Posterior vena cava (tissue), 2 donors: ENCODE results near the gene ZNF518B. TPM values are rescaled to one million over a fixed set of nuclear protein-coding genes. Genes with fewer than 3 reads are reported as not detected.

Experiments used
- DNase-seq: peaks from one replicate; pipeline ENCODE4 v3.0.0-alpha.2; 2020; ENCODE audit warnings: low spot score
- intact Hi-C, 2 donors: fragments of 100-400 bp; cut with DNase I; formaldehyde crosslinking; loops; one replicate each; pipeline versions ENCODE4 v1.14.1 to v1.14.2; 2022 to 2023
- long read RNA-seq, 2 donors: library from polyadenylated mRNA; unstranded; transcript quantifications; one replicate each; pipeline ENCODE4 v2.0.0, GENCODE V29; 2020 to 2021
- total RNA-seq, 2 donors: library from RNA; stranded (reverse); fragmentation: NEBNext Ultra II Directional; extraction: Animal tissue kit (Norgen Biotek cat#: 25700); gene quantifications; one replicate each; pipeline ENCODE4 v1.2.1, GENCODE V29; 2021
- donor health status: DM: yes; HTN: yes; CAD: no.
- donor health status: DM: yes; HTN: yes; CAD: no.

ZNF518B gene
- 10 to 100 TPM; 17.8 to 24.6 TPM for total RNA-seq
- long read RNA-seq, donor 1, full-length matches to known transcripts = 7 of 10 reads
- long read RNA-seq, donor 1, partial matches to known transcripts = 0 of 10 reads
- long read RNA-seq, donor 1, other reads (novel, unspliced or antisense) = 3 of 10 reads
- long read RNA-seq, donor 2, full-length matches to known transcripts = 4 of 6 reads
- long read RNA-seq, donor 2, partial matches to known transcripts = 0 of 6 reads
- long read RNA-seq, donor 2, other reads (novel, unspliced or antisense) = 2 of 6 reads

- DNase-seq = peak; percentile 91
- intact Hi-C loops = no loop called here
These were observed at the start of gene ZNF518B for GRCh38 chr4:10457255-10457801. TSS of gene ZNF518B (minus strand) at chr4:10457426. CDS start at chr4:10446328, 11,098 bp downstream.

GRCh38 chr4:10506077-10506476 lies 48.9 kb upstream of the ZNF518B start:
- intact Hi-C loops = no loop called here
- DNase-seq = no peak

DNA sequence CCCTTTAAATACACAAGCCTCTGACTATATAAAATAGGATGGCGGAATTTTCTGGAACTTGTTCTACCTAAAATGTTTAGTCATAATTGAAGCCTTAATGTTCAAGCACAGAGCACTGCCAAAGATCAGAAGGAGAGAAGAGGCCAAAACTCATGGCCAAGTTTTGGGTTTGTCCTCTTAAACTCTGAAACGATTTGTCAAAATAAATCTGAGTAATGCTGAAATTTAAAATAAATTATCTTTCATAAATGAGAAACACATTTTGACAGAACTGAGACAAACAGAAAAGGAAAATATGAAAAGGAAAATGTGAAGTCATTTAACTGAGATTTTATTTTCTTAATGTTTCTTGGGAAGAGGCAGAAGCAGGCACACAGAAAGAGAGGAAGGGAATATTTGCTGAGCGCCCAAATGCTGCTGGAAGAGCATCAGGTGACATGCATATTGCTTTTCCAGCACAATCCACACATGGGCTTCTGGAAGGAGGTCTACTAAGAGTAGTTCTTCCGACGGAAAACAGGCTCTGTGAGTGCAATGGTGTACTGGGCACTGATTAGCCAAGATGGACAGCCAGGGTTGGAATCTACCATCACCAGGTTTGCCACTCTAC lies 47.4 kb upstream of the ZNF518B start:
- DNase-seq = no peak
- intact Hi-C loops = no loop called here

DNA sequence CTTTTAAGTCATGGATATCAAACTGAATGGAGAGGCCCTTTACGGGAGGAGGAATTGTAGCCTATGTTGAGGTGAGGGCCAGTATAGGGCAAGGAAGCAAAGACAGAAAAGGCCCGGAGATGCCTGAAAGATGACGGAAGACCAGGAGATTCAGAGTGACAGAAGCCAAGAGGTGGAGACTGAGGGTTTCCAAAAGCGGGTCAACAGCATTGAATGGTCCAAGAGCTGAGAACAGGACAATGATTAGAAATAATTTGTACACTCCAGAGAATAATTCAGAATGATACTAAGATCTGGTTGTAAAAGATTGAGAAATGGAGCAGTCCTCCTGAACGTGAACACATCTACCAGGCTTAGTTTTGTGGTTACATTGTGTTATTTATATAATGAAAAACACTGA lies 45.5 kb upstream of the ZNF518B start:
- DNase-seq = no peak
- intact Hi-C loops = no loop called here

DNA sequence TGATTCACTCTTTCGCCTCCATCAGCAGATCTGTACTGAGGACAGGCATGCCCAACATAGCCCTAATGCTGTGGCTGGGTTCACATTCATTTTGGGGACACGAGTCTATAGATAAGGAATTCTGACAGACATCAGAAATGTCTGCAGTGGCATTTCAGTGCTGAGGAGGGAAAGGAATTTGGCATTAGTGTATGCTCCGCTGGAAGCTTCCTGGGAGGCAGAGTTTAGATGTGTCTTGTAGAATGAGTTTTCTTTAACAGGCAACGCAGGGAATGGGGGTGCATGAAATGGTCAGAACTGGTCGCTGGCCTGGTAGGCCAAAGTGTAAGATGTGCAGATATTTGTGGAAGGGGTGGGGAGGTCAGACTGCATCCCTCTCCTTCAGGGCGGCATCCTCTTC lies 43.5 kb upstream of the ZNF518B start:
- intact Hi-C loops = no loop called here
- no peak for DNase-seq

- no peak for DNase-seq
- intact Hi-C loops = no loop called here
These were observed 39.0 kb upstream of the ZNF518B start for GRCh38 chr4:10496200-10496599.

GRCh38 chr4:10495651-10496050 lies 38.4 kb upstream of the ZNF518B start:
- no peak for DNase-seq
- intact Hi-C loops = no loop called here

DNA sequence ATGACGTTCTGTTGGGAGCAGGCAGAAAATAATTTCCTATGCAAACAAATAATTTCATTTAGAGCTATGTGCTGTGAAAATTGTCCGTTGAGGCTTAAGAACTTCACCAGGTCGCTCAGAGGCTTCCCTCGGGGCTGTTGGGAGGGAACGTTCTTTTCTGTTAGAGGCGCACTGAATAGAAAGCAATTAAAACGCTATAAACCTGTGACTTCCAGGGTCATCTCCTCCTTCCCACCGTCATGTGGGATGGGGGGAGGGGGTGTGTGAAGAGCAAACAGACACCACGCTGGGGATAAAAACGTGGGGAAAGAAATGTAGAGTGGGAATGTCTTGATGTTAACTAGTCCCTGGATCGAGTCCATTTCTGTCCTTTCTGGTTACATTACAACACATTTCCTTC lies 35.2 kb upstream of the ZNF518B start:
- DNase-seq = no peak
- intact Hi-C loops = no loop called here

DNA sequence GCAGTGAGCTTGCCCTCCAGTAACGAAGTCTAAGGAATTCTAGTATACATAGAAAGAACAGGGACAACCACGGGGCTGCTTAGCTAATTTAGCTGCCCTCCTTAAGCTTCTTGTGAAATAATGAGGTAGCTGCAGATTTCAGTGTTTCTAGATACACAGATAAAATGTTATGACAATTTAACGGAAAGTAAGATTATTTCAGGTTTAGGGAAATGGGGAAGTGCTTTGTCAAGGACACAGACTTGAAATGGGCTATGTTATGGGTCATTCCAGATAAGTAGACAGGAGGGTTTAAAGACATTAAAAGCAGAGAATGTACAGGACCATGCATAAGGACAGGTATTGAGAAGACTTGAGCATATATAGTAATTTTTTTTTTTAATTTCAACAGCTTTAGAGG lies 34.2 kb upstream of the ZNF518B start:
- intact Hi-C loops = no loop called here
- DNase-seq = no peak

- intact Hi-C loops = no loop called here
- DNase-seq = no peak
These were observed 33.8 kb upstream of the ZNF518B start for GRCh38 chr4:10490996-10491395.

DNA sequence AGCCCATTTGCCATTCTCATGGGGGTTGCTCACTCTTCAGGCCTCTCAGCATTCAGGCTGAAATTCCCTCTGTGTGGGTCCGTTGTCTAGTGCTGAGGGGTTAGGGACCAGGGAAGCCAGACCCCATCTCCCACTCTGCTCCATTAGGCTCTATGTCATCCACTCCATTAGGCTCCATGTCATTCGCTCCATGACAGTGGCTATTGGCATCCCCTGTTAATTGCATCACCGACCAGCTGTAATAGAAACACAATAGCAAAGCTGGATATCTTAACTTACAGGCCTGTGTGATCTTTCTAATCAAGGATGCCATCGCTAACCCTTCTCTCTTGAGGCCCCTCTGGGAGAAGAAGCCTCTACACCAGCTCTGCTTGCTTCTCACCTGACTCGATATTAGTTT lies 25.7 kb upstream of the ZNF518B start:
- intact Hi-C loops = loop anchor here in 1 of 2 donors (10.0 kb wide), 1 partner anchor 1752 kb away; no protein-coding TSS in a partner anchor
- no peak for DNase-seq

- intact Hi-C loops = loop anchor here in 1 of 2 donors (10.0 kb wide), 1 partner anchor 1754 kb away; no protein-coding TSS in a partner anchor
- DNase-seq = no peak
These were observed 23.4 kb upstream of the ZNF518B start for GRCh38 chr4:10480616-10481015.

DNA sequence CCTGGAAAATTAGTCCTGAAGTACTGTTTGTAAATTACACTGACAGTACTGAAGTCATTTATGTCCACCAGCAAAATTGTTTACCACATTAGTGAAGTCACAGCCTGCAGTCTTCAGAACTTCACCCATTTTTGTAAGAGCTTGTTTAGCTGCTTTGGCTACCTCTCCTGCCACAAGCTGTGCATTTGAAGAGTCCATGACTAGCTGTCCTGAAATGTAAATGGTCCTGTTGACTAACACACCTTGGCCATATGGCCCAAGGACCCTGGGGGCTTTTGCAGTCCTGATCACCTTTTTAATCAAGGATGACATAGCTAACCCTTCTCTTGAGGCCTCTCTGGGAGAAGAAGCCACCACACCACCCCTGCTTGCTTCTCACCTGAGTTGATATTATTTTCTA lies 21.4 kb upstream of the ZNF518B start:
- intact Hi-C loops = no loop called here
- no peak for DNase-seq

DNA sequence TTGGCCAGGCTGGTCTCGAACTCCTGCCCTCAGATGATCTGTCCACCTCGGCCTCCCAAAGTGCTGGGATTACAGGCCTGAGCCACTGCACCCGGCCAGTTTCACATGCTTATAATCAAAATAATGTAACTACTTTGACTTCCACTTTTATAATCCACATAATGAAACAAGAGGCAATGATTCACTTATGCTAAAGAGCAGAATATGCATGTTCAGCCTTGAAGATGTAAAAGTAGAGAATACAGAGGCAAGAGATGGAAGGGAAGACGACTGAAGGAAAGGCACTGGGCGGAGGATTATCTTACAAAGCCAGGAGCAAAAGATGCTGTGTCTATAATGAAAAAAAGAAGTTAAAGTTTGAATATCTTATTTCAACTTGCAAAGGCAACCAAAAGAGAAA lies 13.3 kb upstream of the ZNF518B start:
- intact Hi-C loops = no loop called here

DNA sequence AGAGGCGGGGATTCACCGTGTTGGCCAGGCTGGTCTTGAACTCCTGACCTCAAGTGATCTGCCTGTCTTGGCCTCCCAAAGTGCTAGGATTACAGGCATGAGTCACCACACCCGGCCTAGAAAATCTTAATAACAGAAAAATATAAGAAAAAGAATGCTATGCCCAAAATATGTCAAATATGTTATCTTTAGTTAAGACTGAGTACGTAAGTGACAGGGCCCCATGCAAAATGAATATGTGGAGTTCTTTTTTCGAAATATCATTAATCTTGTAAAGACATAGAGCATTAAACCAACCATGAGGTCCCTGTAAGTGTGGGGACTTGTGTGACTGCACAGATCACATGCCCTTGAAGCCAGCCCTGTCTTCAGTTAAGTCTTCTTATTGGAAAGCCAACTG lies 8.9 kb upstream of the ZNF518B start:
- no peak for DNase-seq
- intact Hi-C loops = no loop called here

More for the DNA sequence above, 13.3 kb upstream of the ZNF518B start:
- no peak for DNase-seq

GRCh38 chr4:10462876-10463275 lies 5.7 kb upstream of the ZNF518B start:
- intact Hi-C loops = no loop called here
- no peak for DNase-seq

- no peak for DNase-seq
- intact Hi-C loops = no loop called here
These were observed 4.7 kb upstream of the ZNF518B start for GRCh38 chr4:10461850-10462400.

GRCh38 chr4:10461091-10461849 lies 4.0 kb upstream of the ZNF518B start:
- intact Hi-C loops = no loop called here
- DNase-seq = peak; percentile 87

- intact Hi-C loops = no loop called here
- DNase-seq = no peak
These were observed 3.3 kb upstream of the ZNF518B start for GRCh38 chr4:10460313-10461047.
